HG02759 (cell line): ENCODE measurements around the gene ABHD15.
A peak's percentile ranks its signal among the peaks of the same experiment; 100 is the strongest.

ENCODE experiments used
- ATAC-seq: cut with Tn5 transposase; IDR thresholded peaks from one replicate; pipeline ENCODE4 v1.9.1; 2021; ENCODE audit warnings: mild to moderate bottlenecking, moderate library complexity; ENCODE audit not compliant: unreplicated experiment

Gene ABHD15

DNA sequence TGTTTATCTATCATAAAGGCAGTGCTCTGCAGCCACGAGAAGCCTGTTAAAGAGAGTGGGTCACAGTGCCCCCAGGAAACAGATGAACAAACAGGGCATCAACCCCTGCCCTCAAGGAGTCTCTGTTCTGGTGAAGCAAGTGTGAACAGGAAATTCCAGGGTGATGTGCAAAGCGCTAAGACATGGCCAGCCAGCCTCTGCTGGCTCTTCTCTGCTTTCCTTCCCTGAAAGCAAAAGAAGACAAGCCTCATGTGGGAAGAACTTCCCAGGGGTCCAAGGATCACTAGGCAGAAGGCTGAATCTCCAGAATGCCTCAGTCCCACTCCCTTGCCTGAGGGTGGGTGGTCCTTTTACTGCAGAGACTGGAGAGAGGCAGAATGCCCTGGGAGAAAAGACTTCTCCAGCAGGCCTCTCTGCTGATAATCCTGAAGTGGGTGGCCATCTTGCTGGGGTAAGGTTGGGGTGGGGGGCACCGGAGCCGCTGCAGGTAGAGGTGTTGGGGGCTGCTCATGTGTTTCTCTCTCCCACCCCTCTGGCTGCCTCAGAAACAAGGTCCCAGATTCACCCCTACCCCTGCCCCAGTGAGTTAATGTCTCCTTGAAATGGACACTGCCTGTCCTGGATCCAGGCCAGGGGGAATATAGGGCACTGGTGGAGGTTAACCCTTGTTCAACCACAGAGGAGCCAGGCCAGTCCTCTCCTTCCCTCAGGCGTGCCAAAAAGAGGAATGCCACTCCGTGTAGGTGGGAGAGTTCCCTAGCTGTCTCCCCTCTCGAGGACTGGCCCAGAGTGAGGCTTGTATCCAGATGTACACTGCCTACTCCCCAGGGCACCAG is 28.5 kb upstream of the ABHD15 start:
- no peak for ATAC-seq

DNA sequence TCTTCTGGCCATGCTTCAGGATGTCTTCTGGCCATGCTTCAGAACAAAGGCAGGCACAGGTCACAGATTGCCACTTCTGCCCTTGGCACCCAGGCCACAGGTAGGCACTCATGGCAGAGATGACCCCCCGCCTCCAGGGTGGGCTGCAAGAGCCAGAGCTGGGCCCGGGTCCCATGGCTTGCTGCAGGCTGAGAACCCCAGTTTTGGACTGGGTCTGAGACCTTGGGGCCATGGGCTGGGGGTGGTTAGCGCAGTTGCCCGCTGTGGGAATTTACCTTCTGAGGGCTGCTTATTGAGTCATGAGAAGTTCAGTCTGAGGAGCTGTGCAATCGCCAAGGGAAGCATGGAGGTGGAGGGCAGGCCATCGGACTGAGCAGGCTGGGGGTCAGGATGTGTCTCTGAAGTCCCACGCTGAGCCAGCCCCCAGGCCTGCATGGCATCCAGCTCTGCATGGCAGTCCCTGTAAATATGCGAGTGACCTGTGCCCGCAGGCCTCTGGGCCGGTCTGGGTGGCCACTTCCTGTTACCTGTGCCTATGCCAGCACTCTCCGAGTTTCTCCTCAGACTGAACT is 27.8 kb upstream of the ABHD15 start:
- no peak for ATAC-seq

DNA sequence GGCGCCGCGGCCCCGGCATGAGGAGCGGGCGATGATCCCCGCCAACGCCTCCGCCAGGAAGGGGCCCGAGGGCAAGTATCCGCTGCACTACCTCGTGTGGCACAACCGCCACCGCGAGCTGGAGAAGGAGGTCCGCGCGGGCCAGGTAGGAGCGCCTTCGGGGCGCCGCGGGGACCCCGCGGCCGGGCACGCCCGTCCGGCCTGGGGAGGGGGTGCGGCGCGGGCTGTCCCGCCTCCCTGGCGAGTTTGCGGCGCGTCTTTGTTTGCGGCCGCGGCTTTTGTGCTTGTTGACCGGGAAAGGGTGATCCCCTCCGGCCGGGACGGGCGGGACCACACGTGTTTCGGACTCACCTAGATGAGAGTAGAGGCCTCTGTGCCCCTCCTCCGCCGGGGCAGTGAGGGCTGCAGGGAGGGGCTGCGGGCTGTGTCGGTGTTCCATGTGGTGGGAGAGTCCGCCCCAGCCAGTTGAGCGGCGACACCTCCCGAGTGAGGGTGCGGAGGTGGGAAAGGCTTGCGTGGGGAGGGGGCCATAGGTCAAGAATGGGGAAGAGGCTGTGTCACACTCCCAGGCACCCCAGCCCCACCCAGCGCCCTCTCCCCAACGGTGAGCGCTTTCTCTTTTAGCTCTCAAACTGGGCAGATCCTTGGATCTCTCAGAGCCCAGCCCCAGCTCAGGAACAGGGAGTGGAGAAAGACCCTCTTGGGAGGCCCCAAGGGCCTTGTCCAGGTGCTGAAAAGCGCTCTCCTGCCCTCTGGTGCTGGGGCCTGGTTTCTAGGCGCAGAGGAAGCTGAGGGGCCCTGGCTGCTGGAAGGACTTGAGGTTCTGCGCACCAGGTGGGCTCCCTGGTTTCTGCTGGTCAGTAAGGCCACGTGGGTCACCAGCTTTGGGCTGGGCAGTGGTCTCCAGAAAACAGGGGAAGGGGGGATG is 27.0 kb upstream of the ABHD15 start:
- ATAC-seq = no peak

DNA sequence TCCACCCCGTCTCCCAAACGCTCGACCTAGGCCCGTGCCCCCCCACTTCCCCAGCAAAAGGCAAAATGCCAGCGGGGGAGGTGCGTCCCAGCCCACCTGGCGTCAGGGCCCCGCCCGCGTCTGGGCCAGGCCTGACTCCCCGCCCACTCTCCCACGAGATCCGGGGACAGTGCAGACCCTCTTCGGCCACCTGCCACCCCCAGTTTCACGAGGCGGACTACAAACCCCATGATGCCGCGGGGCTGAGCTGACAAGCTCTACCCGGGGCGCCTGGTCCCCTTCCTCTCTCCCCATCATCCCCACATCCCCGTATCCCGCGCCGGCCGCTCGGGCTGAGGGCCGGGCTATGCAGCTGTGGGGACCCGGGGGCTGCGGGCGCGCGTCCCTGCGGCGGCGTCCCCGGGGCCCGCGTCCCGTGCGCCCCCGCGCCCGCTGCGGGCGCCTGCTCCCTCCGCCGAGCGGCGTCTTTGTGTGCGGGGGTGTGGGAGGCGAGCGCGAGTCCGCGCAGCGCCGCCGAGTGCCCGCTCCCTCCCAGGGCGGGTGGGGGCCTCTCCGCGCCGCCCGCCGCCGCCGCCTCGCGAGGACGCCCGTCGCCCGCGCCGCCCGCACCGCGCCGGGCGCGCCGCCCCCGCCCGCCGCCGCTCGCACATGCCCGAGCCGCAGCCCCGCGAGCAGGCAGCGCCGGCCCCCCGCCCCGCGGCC is 26.2 kb upstream of the ABHD15 start, which contains the start of gene ANKRD13B:
Gene ANKRD13B (plus strand): TSS at position 283 of the 702 bp plus-strand sequence. CDS start 490 bp downstream, outside the sequence.
- ATAC-seq = no peak

DNA sequence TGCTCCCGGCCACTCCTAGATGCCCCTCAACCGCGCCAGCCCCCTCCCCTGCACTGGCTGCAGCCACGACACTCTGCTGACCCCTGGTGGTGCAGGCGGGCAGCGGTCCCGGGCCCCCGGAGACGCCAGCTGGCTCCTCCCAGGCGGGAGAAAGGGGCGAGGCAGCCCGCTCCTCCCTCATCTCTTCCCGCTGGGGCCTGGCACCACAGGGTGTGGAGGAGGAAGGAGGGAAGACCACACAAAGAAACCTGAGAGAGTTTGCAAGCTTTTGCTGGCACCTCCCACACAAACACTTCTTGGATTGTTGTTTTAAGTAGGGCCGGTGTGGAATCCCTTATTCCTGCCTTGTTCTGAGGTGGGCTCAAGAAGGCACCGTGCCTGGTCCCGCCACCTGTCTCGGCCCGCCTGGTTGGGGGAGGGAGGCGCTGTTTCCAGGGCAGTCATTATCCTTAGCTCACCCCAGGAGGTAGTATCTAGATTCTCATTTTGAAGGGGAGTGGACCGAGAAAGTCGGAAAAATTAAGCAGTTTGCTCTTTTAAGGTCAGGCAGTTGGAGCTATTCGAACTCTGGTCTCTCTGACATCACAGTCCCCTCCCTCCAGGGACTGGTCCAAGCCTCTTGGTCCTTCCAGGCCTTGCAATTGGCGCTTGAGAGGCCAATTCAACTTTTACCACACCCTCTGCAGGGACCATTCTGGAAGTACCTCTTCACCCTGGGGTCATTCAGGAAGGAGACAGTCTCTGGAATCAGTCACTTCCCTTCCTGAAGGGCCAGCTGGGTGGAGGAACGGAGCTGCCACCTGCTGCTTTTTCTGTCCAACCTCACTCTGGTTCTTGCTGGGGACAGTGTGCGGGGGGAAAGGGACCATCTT is 25.1 kb upstream of the ABHD15 start:
- ATAC-seq = no peak

DNA sequence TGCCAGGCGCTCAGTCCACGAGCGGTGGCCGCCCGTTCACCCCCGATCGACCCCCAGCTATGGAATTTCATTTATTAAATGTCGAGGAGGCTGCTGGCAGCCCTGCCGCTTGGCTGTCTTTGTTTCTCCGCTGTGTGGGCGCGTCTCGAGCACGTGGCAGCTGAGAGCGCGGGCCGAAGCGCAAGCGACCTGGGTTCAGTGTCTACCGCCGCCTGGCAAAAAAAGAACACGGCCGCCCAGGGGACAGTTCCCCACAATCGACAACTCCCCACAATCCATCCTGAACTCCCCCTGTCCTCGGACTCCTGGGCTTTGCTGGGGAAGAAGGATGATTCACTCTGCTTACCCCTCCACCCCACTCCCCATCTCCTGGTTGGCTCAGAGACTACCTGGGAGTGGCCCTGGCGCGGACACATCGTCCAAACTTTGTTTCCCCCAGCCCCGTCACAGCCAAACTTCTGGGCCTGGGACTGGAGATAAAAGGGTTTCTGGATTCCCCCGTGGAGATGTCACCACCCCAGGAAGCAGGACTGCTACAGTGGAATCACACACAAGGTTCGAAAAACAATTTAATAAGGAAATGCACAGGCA is 24.4 kb upstream of the ABHD15 start:
- no peak for ATAC-seq

DNA sequence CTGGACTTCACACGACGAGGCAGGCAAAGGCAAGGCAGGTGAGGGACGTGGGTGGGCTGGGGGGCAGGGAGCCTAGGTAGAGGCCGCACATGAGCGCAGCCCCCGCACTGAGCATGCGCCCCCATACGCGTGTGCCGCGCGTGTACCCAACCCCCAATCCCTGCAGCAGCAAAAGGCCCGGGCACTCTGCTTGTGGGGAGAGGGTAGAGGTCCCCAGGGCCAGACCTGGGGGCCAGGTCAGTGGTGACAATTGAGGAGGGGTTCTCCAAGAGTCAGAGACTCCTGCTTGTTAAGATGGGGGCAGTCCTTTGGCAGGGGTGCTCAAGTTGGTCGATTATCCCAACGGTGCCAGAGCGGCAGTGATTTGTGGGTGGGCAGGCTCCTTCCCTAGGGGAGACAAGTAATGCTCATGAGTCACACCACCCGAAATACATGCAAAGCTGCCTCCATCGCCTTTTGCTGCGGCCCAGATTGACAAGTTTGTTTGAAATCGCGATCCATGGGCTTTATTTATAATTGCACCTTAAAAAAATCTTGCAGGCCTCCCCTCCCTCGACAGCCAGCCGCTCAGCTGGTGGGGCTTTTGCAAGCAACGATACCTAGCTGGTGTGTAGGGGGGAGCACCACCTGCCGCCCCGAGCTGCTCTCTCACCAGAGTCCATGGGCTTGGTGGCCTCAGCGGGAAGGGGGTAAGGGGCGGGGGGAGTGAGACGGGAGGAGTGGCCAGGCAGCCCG is 23.7 kb upstream of the ABHD15 start:
- no peak for ATAC-seq

DNA sequence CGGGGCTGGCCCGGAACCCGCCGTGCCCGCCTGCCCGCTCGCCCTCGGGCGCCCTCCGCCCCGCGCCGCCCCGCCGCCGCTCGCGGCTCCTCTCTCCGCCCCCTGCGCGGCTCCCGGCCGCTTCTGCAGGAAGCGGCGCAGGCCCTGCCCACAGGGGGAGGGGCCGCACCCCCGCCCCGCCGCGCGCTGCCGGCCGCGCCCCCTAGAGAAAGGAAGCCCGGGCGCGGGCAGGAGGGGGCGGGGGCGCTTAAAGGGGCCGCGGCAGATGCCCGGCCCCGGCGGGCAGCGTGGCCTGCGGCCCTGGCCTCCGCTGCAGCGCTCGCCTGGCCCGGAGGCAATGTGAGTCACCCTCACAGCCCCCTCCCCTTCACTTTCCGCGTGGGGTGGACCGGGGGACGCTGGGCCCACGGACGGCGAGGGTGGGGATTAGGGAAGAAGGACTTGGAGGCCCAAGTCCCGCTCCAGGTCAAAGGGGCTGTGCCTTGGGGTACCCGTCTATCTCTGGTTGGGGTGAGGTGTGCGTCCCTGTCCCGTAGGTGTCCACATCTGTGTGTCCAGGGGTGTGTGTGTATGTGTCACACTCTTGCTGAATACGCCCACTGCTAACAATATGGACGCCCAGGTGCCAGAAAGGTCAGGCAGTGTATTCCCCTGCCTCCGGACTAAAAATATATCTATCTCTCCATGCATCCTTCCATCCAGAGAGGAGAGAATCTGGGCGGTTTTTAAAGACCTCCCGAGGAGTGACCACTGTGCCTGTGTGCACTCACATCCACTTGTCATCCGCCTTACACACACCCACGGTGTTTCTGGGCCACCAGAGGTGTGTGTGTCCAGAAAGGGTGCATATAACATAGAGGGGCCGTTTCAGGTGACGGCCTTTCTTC is 22.9 kb upstream of the ABHD15 start, which contains the start of gene GIT1:
Gene GIT1 (minus strand): TSS at position 125 of the 887 bp plus-strand sequence. CDS start 270 bp downstream, outside the sequence.
- peak; percentile 74 for ATAC-seq

DNA sequence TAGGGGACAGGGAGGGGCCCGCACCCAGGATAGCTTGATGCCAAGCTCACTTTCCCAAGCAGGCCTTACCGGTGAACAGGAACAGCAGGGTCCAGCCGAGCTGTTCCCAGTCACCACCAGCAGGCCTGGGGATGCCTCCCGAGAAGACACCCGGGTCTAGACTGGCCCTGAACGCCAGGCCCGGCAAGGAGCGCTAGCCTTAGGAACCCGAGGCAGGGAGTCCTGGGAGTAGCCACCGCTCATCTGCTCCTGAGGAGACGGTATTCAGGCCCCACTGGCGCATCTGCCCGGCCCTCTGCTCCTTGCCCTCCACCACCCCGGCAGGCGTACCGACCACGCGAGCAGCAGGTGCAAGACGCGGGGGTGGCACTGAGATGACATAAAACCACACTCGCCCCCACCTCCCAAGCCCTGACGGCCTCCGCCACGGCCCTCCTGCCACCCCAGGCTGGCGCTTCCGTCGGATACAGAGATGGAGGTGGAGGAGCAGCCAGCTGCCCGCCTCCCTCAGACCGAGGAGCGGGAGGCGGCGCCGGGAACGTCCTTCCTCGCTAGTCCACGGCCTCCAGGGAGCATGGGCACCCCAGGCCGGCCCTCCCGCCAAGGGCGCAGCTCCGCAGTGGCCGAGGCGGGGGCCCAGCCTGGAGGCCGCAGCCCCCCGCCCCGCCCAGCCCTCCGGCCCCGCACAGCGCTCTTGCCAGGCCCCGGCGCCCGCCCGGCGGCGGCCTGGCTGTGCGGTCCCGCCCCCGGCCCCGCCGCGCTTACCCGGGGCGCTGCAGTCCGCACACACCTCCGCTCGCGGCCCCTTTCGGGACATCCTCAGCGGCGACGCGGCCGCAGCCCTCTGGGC is 21.9 kb upstream of the ABHD15 start:
- peak; percentile 28 for ATAC-seq

DNA sequence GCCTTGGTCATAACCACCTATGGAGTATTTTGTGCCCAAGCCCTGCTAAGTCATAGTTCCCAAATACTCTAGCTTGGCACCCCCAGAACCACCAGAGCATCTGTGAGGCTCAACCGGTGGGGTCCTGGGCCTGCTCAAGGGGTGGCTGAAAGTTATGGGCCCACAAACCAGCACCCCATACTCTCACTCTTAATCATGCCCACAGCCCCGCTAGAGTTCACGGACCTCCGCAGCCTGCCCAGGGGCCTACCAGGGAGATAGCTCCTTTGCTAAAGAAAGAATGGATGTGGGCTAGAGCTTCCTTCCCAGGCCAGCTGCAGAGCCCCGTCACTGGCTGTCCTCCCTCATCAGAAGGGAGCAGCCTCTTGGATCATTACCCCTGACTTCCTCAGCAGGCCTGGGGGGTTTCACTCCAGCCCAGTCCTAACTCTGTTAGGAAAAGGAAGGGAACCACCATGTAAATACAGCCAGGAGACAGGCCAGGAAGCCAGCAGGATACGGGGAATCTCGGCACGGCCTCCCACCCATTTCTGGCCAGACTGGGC is 21.3 kb upstream of the ABHD15 start:
- no peak for ATAC-seq

DNA sequence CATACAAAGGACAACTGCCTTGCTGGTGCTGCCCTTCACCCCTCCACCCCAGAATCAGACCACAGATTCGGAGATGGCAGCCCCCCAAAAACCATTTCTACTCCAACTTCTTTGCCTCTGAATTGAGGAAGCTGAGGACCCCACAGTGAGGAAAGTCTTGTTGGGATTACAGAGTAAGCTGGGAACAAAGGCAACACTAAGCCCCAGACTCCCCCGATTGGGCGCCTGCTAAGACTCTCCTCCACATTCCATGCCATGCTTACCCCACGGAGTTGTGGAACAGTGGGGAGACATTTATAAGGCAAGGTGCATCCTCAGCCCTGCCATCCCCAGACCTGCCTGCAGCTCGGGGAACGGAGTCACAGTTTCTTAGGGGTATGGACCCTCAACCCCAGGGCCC is 20.8 kb upstream of the ABHD15 start:
- ATAC-seq = no peak

DNA sequence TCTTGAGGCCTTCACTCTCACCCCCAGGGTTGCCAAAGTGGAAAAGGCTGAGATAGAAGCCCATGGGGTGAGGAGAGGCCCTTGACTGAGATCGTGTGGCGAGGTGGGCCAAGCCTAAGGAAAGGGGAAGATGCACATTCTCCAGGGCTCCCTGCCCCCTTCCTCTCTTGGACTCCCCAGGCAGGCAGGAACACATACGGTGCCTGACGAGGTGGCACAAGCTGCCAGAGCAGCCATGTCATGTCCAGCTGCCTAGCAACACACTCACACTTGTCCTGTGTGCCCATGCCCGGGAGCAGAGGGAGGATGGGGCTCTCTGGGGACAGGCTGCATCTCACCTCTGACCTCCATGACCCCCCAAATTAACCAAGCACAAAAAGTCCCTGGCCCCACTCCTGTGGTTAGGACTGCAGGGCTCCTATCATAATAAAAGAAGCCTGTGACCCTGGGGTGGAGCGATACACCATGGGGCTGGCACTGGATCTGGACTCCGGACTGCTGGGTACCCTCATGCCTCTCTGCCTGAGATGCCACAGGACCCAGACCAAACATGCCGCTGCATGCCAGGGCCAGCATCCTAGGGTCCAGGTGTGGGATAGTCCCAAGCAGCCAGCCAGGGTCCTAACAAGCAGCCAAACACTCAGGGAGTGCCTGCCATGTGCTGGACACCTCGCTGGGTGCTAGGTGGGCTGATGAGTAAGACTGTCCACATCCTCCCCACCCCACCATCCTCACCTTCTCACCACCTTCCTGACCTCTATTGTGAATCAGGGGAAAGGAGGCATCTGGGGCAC is 20.0 kb upstream of the ABHD15 start:
- no peak for ATAC-seq

DNA sequence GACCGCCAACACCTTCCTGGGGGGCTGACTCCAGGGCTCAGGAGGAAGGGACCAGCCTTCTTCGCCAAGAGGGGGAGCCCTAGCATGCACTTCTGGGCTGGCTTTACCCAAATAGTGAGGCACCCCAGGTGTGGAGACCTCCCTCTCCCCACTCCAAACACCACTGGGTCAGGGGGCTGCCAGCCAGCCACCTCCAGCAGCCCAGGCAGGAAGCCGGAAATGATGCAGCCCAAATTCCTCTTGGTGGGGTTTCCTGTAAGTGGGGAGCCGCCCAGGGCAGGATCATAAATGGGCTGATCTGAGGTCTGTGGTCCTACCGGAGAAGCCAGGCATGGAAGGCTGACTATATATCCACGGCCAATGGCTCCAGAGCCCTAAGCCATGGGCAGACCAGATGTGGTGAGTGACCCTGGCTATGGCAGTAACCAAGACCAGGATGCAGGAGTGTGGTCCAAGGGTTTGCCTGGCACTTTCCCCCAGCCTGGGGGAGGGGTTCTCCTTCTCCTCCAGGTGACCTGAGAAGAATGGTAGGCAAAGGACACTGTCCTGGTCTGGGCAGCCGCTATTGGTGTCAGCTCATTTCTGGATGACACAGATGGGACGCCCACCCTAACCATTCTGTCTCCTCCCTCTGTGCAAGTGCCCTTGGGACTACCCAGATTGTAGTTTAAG is 18.4 kb upstream of the ABHD15 start:
- ATAC-seq = no peak

DNA sequence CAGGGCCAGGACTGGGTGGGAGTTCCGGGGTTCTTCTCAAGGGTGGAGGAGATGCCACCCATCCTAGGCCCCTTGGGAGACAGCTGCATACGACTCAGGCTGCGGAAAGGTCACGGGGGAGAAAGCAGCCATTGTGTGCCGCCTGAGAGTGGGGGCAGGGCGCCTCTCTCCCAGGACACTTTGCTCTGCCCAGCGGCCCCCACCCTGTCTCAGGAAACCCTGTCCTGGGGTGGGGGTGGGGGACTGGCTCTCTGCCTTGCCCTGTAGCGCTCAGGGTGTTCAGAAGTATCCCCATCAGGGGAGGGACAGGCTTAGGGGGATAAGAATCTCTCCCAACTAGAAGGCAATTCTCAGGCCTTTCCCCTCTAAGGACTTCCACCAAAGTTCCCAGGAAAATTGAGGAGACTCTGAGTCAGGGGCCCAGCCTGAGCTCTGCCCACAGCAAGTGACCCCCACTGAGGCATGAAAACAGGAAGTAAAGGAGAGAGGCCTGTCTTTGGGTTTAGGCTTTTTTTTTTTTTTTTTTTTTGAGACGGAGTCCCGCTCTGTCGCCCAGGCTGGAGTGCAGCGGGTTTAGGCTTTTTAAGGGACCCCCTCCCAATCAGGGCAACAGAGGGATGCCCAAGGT is 17.7 kb upstream of the ABHD15 start:
- ATAC-seq = no peak
